Left colon (tissue), 2 donors: ENCODE data around the gene KIF9. TPM values are rescaled to one million over a fixed set of nuclear protein-coding genes. Genes with fewer than 3 reads are reported as not detected.
"Not testable (repeated sequence)": the region's sequence is repeated elsewhere in the genome, so short reads cannot be mapped to it uniquely, and the experiment has no call there.

Experiments
- ATAC-seq: fragments of 200-7000 bp; cut with Tn5 transposase; one replicate; pipeline ENCODE4 v1.9.1; 2020; ENCODE audit warnings: mild to moderate bottlenecking, moderate library complexity
- DNase-seq, 2 donors: peaks; one replicate each; pipeline ENCODE4 v3.0.0-alpha.2; 2020
- intact Hi-C, 2 donors: fragments of 100-400 bp; cut with DNase I in 1 of 2; cut with micrococcal nuclease in 1 of 2; formaldehyde crosslinking; loops; one replicate each; pipeline versions ENCODE4 v1.11.2 to v1.14.0; 2022; cut with DNase I, micrococcal nuclease
- total RNA-seq, 2 donors: library from RNA; stranded (reverse); fragmentation: NEBNext Ultra II Directional; extraction: Animal tissue kit (Norgen Biotek cat#: 25700); gene quantifications; one replicate each; pipeline ENCODE4 v1.2.1, GENCODE V29; 2021
- donor health status: DM: no; HTN: no; CAD: no.
- donor health status: DM: yes; HTN: yes; CAD: no.

The KIF9 gene
- total RNA-seq, 2 donors from 2014 or later, result 5.8 to 6.1 TPM

DNA sequence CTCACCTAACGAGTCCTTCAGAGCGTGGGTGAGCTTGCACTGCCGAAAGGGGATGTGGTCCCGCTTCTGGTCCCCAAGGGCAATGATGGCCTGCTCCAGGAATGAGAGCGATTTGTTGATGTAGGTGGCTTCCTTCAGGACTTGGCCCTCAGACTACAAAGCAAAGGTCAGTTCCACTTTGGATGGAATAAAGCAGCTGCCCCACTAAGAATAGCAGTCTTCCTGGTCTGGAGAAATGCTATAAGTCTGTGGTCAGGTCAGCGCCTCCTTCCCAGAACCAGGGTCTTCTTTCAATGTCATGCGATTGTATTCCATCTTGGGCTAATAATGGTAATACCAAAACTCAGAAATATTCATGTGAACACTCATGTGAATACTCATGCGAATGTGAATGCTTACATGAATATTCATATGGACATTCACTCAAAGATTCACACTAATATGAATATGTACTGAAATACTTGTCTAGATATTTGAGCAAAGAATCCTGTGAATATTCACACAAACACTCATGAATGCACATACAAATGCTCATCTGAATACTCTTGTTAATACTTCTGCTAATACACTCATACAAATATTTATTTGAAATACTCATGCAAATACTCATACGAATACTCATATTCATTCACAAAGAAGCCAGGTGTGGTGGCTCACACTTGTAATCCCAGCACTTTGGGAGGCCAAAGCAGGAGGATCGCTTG is 16.7 kb downstream of the KIF9 start:
- DNase-seq, result no peak
- intact Hi-C loops, result no loop called here

DNA sequence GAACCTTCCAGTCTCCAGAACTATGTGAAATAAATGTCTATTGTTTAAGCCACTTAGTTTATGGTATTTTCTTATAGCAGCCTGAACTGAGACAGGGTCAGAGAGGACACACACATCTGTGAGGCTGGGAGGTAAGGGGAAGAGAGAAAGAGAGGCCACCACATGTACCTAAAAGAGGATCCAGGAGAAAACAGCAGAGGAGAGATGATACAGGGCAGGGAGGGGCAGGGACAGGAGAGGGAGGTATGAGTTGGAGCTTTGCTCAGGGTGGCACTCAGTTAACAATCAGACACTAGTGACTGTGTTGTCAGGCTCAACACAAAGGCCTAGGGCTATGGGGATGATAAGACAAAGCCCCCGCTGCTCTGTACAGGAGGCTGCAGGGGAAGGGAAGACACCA is 17.6 kb downstream of the KIF9 start:
- intact Hi-C loops, result no loop called here
- DNase-seq (no peak), ATAC-seq (no peak)

More for the DNA sequence above, 16.7 kb downstream of the KIF9 start:
- no peak for ATAC-seq

- intact Hi-C loops, result no loop called here
- no peak for ATAC-seq
- no peak for DNase-seq
These were observed 21.3 kb downstream of the KIF9 start for GRCh38 chr3:47261301-47261700.

DNA sequence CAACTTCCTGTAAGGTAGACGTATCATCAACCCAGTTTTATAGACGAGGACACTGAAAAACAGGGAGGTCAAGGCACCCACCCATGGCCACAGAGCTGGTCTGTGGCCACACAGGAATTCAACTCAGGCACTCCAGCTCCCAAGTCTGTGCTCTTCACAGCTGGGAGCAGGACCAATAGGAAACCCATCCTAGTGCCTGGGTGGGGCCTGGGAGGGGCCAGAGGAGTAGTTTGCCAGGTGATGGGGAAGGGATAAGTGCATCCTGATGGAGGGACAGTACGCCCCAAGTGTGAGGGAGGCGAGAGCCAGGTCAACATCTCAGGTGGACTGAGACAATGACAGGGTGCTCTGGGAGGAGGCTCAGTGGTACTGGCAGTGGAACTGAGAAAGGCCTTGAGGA is 22.0 kb downstream of the KIF9 start:
- DNase-seq (no peak), ATAC-seq (no peak)
- intact Hi-C loops, result no loop called here

DNA sequence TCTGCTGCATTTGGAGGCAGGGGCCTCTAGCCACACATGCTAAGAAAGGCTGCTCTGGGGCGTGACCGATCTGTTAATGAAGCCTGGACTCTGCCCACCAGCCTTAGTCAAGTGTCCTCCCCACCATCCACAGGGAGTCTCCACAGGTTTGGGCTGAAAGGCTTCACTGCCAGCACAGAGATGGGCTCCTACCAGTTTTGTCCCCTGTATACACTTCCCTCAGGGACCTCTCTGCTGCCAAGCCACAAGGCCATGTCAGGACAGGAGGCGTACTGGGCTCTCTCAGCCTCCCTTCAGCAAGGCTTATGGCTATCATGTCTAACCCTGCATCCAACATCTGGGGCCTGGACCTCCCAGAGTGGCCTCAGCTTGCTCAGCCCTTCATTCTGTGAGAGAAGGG is 23.5 kb downstream of the KIF9 start:
- DNase-seq (no peak), ATAC-seq (no peak)
- intact Hi-C loops, result no loop called here

- intact Hi-C loops, DNase-seq, ATAC-seq: not testable (repeated sequence)
These were observed 26.3 kb downstream of the KIF9 start for GRCh38 chr3:47256331-47256730.

GRCh38 chr3:47251689-47252088 is 30.9 kb downstream of the KIF9 start:
- no peak for DNase-seq
- ATAC-seq, result no peak
- intact Hi-C loops, result no loop called here

DNA sequence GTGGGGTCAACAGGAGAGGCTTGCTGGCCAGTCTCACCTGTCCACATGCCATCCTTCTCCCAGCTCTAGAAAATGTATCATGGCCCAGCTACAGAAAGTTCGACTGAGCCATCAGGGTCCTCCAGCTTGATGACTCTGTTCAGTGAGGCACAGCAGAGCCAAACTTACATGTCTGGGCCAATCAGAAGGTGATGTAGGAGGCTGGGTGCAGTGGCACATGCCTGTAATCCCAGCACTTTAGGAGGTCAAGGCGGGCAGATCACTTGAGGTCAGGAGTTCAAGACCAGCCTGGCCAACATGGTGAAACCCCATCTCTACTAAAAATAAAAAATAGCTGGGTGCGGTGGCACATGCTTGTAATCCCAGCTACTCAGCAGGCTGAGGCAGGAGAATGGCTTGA is 31.5 kb downstream of the KIF9 start:
- ATAC-seq, DNase-seq, intact Hi-C loops: not testable (repeated sequence)

GRCh38 chr3:47250309-47251060 is 32.1 kb downstream of the KIF9 start:
- DNase-seq (peak in 1 of 2 donors; percentile 20), ATAC-seq (no peak)
- intact Hi-C loops, result no loop called here

GRCh38 chr3:47247131-47248064 is 35.2 kb downstream of the KIF9 start:
- no peak for DNase-seq
- no peak for ATAC-seq
- intact Hi-C loops, result no loop called here

GRCh38 chr3:47245271-47245670 is 37.3 kb downstream of the KIF9 start:
- DNase-seq (no peak), ATAC-seq (no peak)
- intact Hi-C loops, result no loop called here

DNA sequence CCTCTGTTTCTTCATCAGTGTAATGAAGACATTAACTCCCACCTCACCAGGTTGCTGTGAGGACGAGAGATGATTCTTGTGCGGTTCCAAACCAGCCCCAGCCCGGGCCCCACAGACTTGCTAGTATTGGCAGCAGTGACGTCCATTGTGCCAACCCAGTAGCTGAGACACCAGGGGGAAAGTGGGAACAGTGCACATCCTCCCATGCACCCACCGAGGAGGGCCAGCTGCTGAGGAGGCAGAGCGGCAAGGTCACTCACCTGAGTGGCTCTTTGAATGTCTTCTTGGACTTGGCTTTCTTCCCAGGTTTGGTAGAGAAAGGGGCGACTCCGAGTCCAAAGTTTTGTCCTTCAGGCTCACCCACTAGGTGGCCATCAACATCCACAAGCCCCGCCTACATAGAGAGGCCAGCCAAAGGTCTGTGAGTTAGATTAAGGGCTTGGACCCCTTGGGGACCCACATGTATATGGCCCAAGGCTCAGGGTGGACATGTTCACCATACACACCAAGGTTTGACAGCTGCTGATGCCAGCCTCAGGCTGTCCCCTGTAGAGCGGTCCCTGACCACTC is 38.0 kb downstream of the KIF9 start:
- ATAC-seq (no peak), DNase-seq (no peak)
- intact Hi-C loops, result no loop called here

GRCh38 chr3:47243419-47244147 is 39.0 kb downstream of the KIF9 start:
- intact Hi-C loops, result no loop called here
- DNase-seq (no peak), ATAC-seq (no peak)

DNA sequence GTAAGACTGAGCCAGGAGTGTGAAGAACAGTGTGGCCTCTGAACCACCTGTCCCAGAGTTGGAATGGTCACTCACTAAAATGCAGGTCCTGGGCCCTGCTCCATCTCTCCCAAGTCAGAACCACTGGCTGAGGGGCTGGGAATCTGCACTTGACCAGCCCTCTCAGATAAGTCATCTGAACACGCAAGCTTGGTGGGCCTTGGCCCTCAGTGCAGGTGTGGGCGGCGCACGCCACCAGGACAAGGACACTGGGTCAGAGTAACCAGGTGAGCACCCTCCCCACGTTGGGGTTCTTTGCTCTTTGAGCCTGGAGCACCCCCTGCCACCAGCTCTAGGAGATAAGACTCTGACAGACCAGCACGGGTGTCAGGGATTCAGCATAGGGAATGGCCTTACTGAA is 42.7 kb downstream of the KIF9 start:
- no peak for DNase-seq
- intact Hi-C loops, result no loop called here
- ATAC-seq, result no peak

DNA sequence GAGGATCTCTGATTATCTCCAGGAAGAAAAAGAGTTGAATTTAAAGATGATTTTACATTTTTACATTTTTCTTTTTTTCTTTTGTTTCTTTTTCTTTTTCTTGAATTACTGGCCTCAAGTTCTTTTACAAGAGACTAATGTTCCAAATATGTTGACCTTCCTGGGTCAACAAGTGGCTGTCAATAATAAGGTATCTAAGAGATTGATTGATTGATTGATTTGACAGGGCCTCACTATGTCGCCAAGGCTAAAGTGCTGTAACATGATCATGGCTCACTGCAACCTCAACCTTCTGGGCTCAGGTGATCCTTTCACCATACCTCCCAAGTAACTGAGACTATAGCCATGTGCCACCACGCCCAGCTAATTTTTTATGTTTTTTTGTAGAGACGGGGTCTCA is 44.6 kb downstream of the KIF9 start:
- ATAC-seq (no peak), DNase-seq (no peak)
- intact Hi-C loops, result no loop called here

DNA sequence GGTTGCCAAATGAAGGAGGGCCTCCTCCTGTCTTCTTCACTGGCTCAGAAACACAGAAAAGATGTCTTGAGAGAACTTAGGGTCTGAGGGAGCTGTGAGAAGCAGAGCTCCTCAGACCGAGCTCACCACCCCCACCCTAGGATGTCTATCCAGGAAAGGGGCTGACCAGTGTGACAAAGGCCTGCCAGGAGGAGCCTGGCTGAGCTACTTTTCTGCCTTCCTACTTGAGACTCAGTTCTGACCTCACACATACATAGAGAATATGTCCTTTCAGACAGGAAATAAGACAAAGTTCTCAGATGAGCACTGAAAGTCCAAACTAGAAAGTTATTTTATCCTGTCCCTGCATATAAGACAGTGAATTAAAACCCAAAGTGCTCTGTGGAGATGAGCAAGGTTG is 54.5 kb downstream of the KIF9 start:
- intact Hi-C loops, result no loop called here
- DNase-seq, result no peak
- ATAC-seq, result no peak

GRCh38 chr3:47227678-47228077 is 54.9 kb downstream of the KIF9 start:
- DNase-seq (peak in 1 of 2 donors; percentile 12), ATAC-seq (no peak)
- intact Hi-C loops, result no loop called here

GRCh38 chr3:47225310-47225906 is 57.2 kb downstream of the KIF9 start:
- intact Hi-C loops, result no loop called here
- DNase-seq (no peak), ATAC-seq (no peak)
